ENCODE measurements around the gene MICAL3. TPM values are rescaled to one million over a fixed set of nuclear protein-coding genes. Genes with fewer than 3 reads are reported as not detected.

Gene MICAL3
- polyA plus RNA-seq, 1 donor, result 36.1 TPM

GRCh38 chr22:17963015-17963414, 61.3 kb downstream of the MICAL3 start:
- Histone ChIP-seq H3K27ac (ENCODE audit: low read length) (no peak overlapping the region), H3K4me1 (ENCODE audit: control insufficient read depth, insufficient read depth, low read length) (no peaks in the 10 kb centered on the region), H3K9me3 (ENCODE audit: control insufficient read depth, low read depth, low read length) (no peaks in the 10 kb centered on the region), H3K27me3 (ENCODE audit: control insufficient read depth, insufficient read depth, low read length) (no peaks in the 10 kb centered on the region), H3K36me3 (ENCODE audit: control insufficient read depth, insufficient read depth, low read length) (peaks cover 4% of the 10 kb centered on the region), H3K4me3 (ENCODE audit: low read length) (no peak overlapping the region)
- DNase-seq, result no peak
- WGBS (ENCODE audit: insufficient coverage, low lambda C conversion rate), result no CpG with 5 or more reads among the region's 8 CpGs

- WGBS (ENCODE audit: insufficient coverage, low lambda C conversion rate), result no CpG with 5 or more reads among the region's 13 CpGs
- Histone ChIP-seq H3K36me3 (ENCODE audit: control insufficient read depth, insufficient read depth, low read length) (peaks cover 4% of the 10 kb centered on the region), H3K9me3 (ENCODE audit: control insufficient read depth, low read depth, low read length) (no peaks in the 10 kb centered on the region), H3K27me3 (ENCODE audit: control insufficient read depth, insufficient read depth, low read length) (no peaks in the 10 kb centered on the region), H3K4me1 (ENCODE audit: control insufficient read depth, insufficient read depth, low read length) (no peaks in the 10 kb centered on the region), H3K27ac (ENCODE audit: low read length) (no peak overlapping the region), H3K4me3 (ENCODE audit: low read length) (no peak overlapping the region)
- no peak for DNase-seq
These were observed 62.2 kb downstream of the MICAL3 start for GRCh38 chr22:17962168-17962567.

GRCh38 chr22:17961446-17961729, 63.0 kb downstream of the MICAL3 start:
- no CpG with 5 or more reads among the region's 1 CpG for WGBS (ENCODE audit: insufficient coverage, low lambda C conversion rate)
- H3K27ac ChIP-seq (ENCODE audit: low read length), result no peak overlapping the region
- no peak overlapping the region for H3K4me3 ChIP-seq (ENCODE audit: low read length)
- no peak for DNase-seq
- no peaks in the 10 kb centered on the region for H3K9me3 ChIP-seq (ENCODE audit: control insufficient read depth, low read depth, low read length)
- peaks cover 8% of the 10 kb centered on the region for H3K36me3 ChIP-seq (ENCODE audit: control insufficient read depth, insufficient read depth, low read length)
- H3K4me1 ChIP-seq (ENCODE audit: control insufficient read depth, insufficient read depth, low read length), result no peaks in the 10 kb centered on the region
- H3K27me3 ChIP-seq (ENCODE audit: control insufficient read depth, insufficient read depth, low read length), result no peaks in the 10 kb centered on the region

- Histone ChIP-seq H3K36me3 (ENCODE audit: control insufficient read depth, insufficient read depth, low read length) (peaks cover 8% of the 10 kb centered on the region), H3K27me3 (ENCODE audit: control insufficient read depth, insufficient read depth, low read length) (no peaks in the 10 kb centered on the region), H3K4me3 (ENCODE audit: low read length) (no peak overlapping the region), H3K27ac (ENCODE audit: low read length) (no peak overlapping the region), H3K9me3 (ENCODE audit: control insufficient read depth, low read depth, low read length) (no peaks in the 10 kb centered on the region), H3K4me1 (ENCODE audit: control insufficient read depth, insufficient read depth, low read length) (no peaks in the 10 kb centered on the region)
- WGBS (ENCODE audit: insufficient coverage, low lambda C conversion rate), result 100% methylated on average over 2 of the region's 19 CpGs
- DNase-seq, result no peak
These were observed 63.5 kb downstream of the MICAL3 start for GRCh38 chr22:17960695-17961445.

- H3K36me3 ChIP-seq (ENCODE audit: control insufficient read depth, insufficient read depth, low read length), result peaks cover 8% of the 10 kb centered on the region
- WGBS (ENCODE audit: insufficient coverage, low lambda C conversion rate), result no CpG with 5 or more reads among the region's 8 CpGs
- H3K4me3 ChIP-seq (ENCODE audit: low read length), result no peak overlapping the region
- no peak overlapping the region for H3K27ac ChIP-seq (ENCODE audit: low read length)
- H3K9me3 ChIP-seq (ENCODE audit: control insufficient read depth, low read depth, low read length), result no peaks in the 10 kb centered on the region
- DNase-seq, result no peak
- H3K27me3 ChIP-seq (ENCODE audit: control insufficient read depth, insufficient read depth, low read length), result no peaks in the 10 kb centered on the region
- no peaks in the 10 kb centered on the region for H3K4me1 ChIP-seq (ENCODE audit: control insufficient read depth, insufficient read depth, low read length)
These were observed 64.3 kb downstream of the MICAL3 start for GRCh38 chr22:17960011-17960410.

GRCh38 chr22:17958166-17958565, 66.2 kb downstream of the MICAL3 start:
- no CpG with 5 or more reads among the region's 7 CpGs for WGBS (ENCODE audit: insufficient coverage, low lambda C conversion rate)
- no peak for DNase-seq
- H3K27me3 ChIP-seq (ENCODE audit: control insufficient read depth, insufficient read depth, low read length), result no peaks in the 10 kb centered on the region
- peaks cover 8% of the 10 kb centered on the region for H3K36me3 ChIP-seq (ENCODE audit: control insufficient read depth, insufficient read depth, low read length)
- no peak overlapping the region for H3K27ac ChIP-seq (ENCODE audit: low read length)
- no peak overlapping the region for H3K4me3 ChIP-seq (ENCODE audit: low read length)
- peaks cover 9% of the 10 kb centered on the region for H3K4me1 ChIP-seq (ENCODE audit: control insufficient read depth, insufficient read depth, low read length)
- no peaks in the 10 kb centered on the region for H3K9me3 ChIP-seq (ENCODE audit: control insufficient read depth, low read depth, low read length)

GRCh38 chr22:17957693-17958092, 66.7 kb downstream of the MICAL3 start:
- DNase-seq, result no peak
- 100% methylated on average over 1 of the region's 6 CpGs for WGBS (ENCODE audit: insufficient coverage, low lambda C conversion rate)
- Histone ChIP-seq H3K36me3 (ENCODE audit: control insufficient read depth, insufficient read depth, low read length) (peaks cover 8% of the 10 kb centered on the region), H3K9me3 (ENCODE audit: control insufficient read depth, low read depth, low read length) (no peaks in the 10 kb centered on the region), H3K27me3 (ENCODE audit: control insufficient read depth, insufficient read depth, low read length) (no peaks in the 10 kb centered on the region), H3K4me1 (ENCODE audit: control insufficient read depth, insufficient read depth, low read length) (peaks cover 14% of the 10 kb centered on the region), H3K27ac (ENCODE audit: low read length) (no peak overlapping the region), H3K4me3 (ENCODE audit: low read length) (no peak overlapping the region)

- peaks cover 18% of the 10 kb centered on the region for H3K4me1 ChIP-seq (ENCODE audit: control insufficient read depth, insufficient read depth, low read length)
- H3K27me3 ChIP-seq (ENCODE audit: control insufficient read depth, insufficient read depth, low read length), result no peaks in the 10 kb centered on the region
- no peak overlapping the region for H3K27ac ChIP-seq (ENCODE audit: low read length)
- no peak for DNase-seq
- H3K36me3 ChIP-seq (ENCODE audit: control insufficient read depth, insufficient read depth, low read length), result peaks cover 8% of the 10 kb centered on the region
- no peaks in the 10 kb centered on the region for H3K9me3 ChIP-seq (ENCODE audit: control insufficient read depth, low read depth, low read length)
- no peak overlapping the region for H3K4me3 ChIP-seq (ENCODE audit: low read length)
- 100% methylated on average over 2 of the region's 7 CpGs for WGBS (ENCODE audit: insufficient coverage, low lambda C conversion rate)
These were observed 67.2 kb downstream of the MICAL3 start for GRCh38 chr22:17957204-17957603.

- Histone ChIP-seq H3K4me1 (ENCODE audit: control insufficient read depth, insufficient read depth, low read length) (peaks cover 19% of the 10 kb centered on the region), H3K36me3 (ENCODE audit: control insufficient read depth, insufficient read depth, low read length) (peaks cover 8% of the 10 kb centered on the region), H3K27ac (ENCODE audit: low read length) (no peak overlapping the region), H3K27me3 (ENCODE audit: control insufficient read depth, insufficient read depth, low read length) (no peaks in the 10 kb centered on the region), H3K9me3 (ENCODE audit: control insufficient read depth, low read depth, low read length) (no peaks in the 10 kb centered on the region), H3K4me3 (ENCODE audit: low read length) (no peak overlapping the region)
- DNase-seq, result no peak
- WGBS (ENCODE audit: insufficient coverage, low lambda C conversion rate), result 93% methylated on average over 2 of the region's 9 CpGs
These were observed 67.7 kb downstream of the MICAL3 start for GRCh38 chr22:17956630-17957029.

- Histone ChIP-seq H3K36me3 (ENCODE audit: control insufficient read depth, insufficient read depth, low read length) (peaks cover 5% of the 10 kb centered on the region), H3K4me3 (ENCODE audit: low read length) (no peak overlapping the region), H3K27me3 (ENCODE audit: control insufficient read depth, insufficient read depth, low read length) (no peaks in the 10 kb centered on the region), H3K4me1 (ENCODE audit: control insufficient read depth, insufficient read depth, low read length) (peaks cover 19% of the 10 kb centered on the region), H3K9me3 (ENCODE audit: control insufficient read depth, low read depth, low read length) (no peaks in the 10 kb centered on the region), H3K27ac (ENCODE audit: low read length) (no peak overlapping the region)
- 84% methylated on average over 3 of the region's 8 CpGs for WGBS (ENCODE audit: insufficient coverage, low lambda C conversion rate)
- no peak for DNase-seq
These were observed 68.6 kb downstream of the MICAL3 start for GRCh38 chr22:17955590-17956379.
